Right ventricle myocardium superior (tissue), 1 donor: ENCODE results near the gene HTRA1. TPM values are rescaled to one million over a fixed set of nuclear protein-coding genes. Genes with fewer than 3 reads are reported as not detected.
A peak's percentile ranks its signal among the peaks of the same experiment; 100 is the strongest.

ENCODE experiments used
- ATAC-seq: fragments of 200-7000 bp; cut with Tn5 transposase; one replicate; pipeline ENCODE4 v1.9.1; 2020; ENCODE audit warnings: mild to moderate bottlenecking; ENCODE audit not compliant: poor library complexity
- DNase-seq: peaks from one replicate; pipeline ENCODE4 v3.0.0-alpha.2; 2020
- intact Hi-C: fragments of 100-400 bp; cut with DNase I; formaldehyde crosslinking; loops from one replicate; pipeline ENCODE4 v1.11.2; 2022
- total RNA-seq: library from RNA; stranded (reverse); fragmentation: NEBNext Ultra II Directional; extraction: Animal tissue kit (Norgen Biotek cat#: 25700); gene quantifications from one replicate; pipeline ENCODE4 v1.2.1, GENCODE V29; 2021
- donor health status: DM: no; HTN: yes; CAD: no; lungs with severe emphysema.

Gene HTRA1
- total RNA-seq, 1 donor from 2014 or later = 40.9 TPM

- intact Hi-C loops = no loop called here
- no peak for DNase-seq
- no peak for ATAC-seq
These were observed 7.1 kb downstream of the HTRA1 start for GRCh38 chr10:122468307-122468925.

- ATAC-seq = peak; percentile 65
- intact Hi-C loops = no loop called here
- no peak for DNase-seq
These were observed 7.8 kb downstream of the HTRA1 start for GRCh38 chr10:122468926-122469781.

- intact Hi-C loops = no loop called here
- no peak for DNase-seq
These were observed 8.5 kb downstream of the HTRA1 start for GRCh38 chr10:122469848-122470247.

GRCh38 chr10:122471531-122472177 lies 10.3 kb downstream of the HTRA1 start:
- intact Hi-C loops = no loop called here
- no peak for DNase-seq
- no peak for ATAC-seq

More at GRCh38 chr10:122469848-122470247, 8.5 kb downstream of the HTRA1 start:
- peak; percentile 66 for ATAC-seq

- ATAC-seq (no peak), DNase-seq (peak; percentile 30)
- intact Hi-C loops = no loop called here
These were observed 11.8 kb downstream of the HTRA1 start for GRCh38 chr10:122473116-122473515.

- intact Hi-C loops = no loop called here
- ATAC-seq (peak; percentile 73), DNase-seq (peak; percentile 44)
These were observed 12.9 kb downstream of the HTRA1 start for GRCh38 chr10:122474131-122474818.

GRCh38 chr10:122475100-122475499 lies 13.7 kb downstream of the HTRA1 start:
- ATAC-seq (peak; percentile 95), DNase-seq (peak; percentile 88)
- intact Hi-C loops = no loop called here

- ATAC-seq (peak; percentile 5), DNase-seq (peak; percentile 46)
- intact Hi-C loops = no loop called here
These were observed 14.4 kb downstream of the HTRA1 start for GRCh38 chr10:122475591-122476332.

- ATAC-seq (no peak), DNase-seq (peak; percentile 30)
- intact Hi-C loops = no loop called here
These were observed 15.0 kb downstream of the HTRA1 start for GRCh38 chr10:122476333-122476695.

GRCh38 chr10:122477436-122477835 lies 16.1 kb downstream of the HTRA1 start:
- intact Hi-C loops = no loop called here
- peak; percentile 28 for DNase-seq
- no peak for ATAC-seq

GRCh38 chr10:122478971-122479370 lies 17.6 kb downstream of the HTRA1 start:
- DNase-seq = peak; percentile 17
- intact Hi-C loops = no loop called here

GRCh38 chr10:122480146-122480833 lies 18.9 kb downstream of the HTRA1 start:
- ATAC-seq = no peak
- DNase-seq = peak; percentile 20
- intact Hi-C loops = no loop called here

More at GRCh38 chr10:122478971-122479370, 17.6 kb downstream of the HTRA1 start:
- no peak for ATAC-seq

GRCh38 chr10:122481296-122482056 lies 20.1 kb downstream of the HTRA1 start:
- DNase-seq (peak; percentile 2), ATAC-seq (no peak)
- intact Hi-C loops = no loop called here

GRCh38 chr10:122484276-122485060 lies 23.1 kb downstream of the HTRA1 start:
- ATAC-seq (no peak), DNase-seq (peak; percentile 27)
- intact Hi-C loops = no loop called here

- intact Hi-C loops = no loop called here
- DNase-seq = peak; percentile 41
- ATAC-seq = peak; percentile 81
These were observed 24.3 kb downstream of the HTRA1 start for GRCh38 chr10:122485670-122486069.

GRCh38 chr10:122486406-122487080 lies 25.2 kb downstream of the HTRA1 start:
- DNase-seq (peak; percentile 8), ATAC-seq (no peak)
- intact Hi-C loops = no loop called here
